ENCODE measurements around the gene SURF2.

SURF2 gene

GRCh38 chr9:133408042-133408441 is 51.7 kb downstream of the SURF2 start:
- TF ChIP-seq USF1 (IDR thresholded peaks at IDR 0.05) = no peak
- no peak for TF ChIP-seq CEBPB (IDR thresholded peaks at IDR 0.05)
- no peak for TF ChIP-seq NFIC (IDR thresholded peaks at IDR 0.05)
- no peak for TF ChIP-seq YY1 (IDR thresholded peaks at IDR 0.05; ENCODE audit: low read depth)
- TF ChIP-seq TCF12 (IDR thresholded peaks at IDR 0.05; ENCODE audit: low read depth) = no peak
- TF ChIP-seq REST (IDR thresholded peaks at IDR 0.05; ENCODE audit: low read depth) = no peak
- no peak for TF ChIP-seq EP300 (IDR thresholded peaks at IDR 0.05; ENCODE audit: borderline replicate concordance)
- TF ChIP-seq MAX (IDR thresholded peaks at IDR 0.05) = no peak
- TF ChIP-seq FOXM1 (IDR thresholded peaks at IDR 0.05; ENCODE audit: borderline replicate concordance, low read depth) = no peak

All from Ishikawa (cell line).